Measurements from ENCODE around the gene CHD1L.

The CHD1L gene

DNA sequence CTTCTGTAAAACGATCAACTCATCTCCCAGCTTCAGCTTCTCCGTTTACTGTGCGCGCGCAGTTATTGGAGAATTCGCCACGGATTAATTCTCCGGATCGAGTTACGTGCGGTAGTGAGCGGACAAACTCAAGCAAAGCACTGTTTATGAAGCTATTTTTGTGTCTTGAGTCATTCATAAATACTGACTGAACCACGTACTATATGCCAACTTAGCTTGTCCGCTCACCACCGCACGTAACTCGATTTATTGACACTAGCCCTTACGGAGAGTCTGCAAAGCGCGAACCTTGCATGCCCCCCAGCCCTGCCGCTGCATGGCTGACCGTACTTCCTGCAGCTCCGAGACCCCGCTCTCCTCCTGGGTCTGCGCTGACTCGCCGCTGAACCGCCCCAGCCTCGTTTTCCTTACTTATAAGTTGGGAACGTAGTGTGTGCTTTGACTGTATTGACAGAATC is 773 bp downstream of the CHD1L start:
- H3K27ac ChIP-seq = peak overlapping the region; percentile 90
- TF ChIP-seq ZFX (IDR thresholded peaks at IDR 0.05; ENCODE audit: borderline replicate concordance) = no peak
- TF ChIP-seq, protein P1, sequence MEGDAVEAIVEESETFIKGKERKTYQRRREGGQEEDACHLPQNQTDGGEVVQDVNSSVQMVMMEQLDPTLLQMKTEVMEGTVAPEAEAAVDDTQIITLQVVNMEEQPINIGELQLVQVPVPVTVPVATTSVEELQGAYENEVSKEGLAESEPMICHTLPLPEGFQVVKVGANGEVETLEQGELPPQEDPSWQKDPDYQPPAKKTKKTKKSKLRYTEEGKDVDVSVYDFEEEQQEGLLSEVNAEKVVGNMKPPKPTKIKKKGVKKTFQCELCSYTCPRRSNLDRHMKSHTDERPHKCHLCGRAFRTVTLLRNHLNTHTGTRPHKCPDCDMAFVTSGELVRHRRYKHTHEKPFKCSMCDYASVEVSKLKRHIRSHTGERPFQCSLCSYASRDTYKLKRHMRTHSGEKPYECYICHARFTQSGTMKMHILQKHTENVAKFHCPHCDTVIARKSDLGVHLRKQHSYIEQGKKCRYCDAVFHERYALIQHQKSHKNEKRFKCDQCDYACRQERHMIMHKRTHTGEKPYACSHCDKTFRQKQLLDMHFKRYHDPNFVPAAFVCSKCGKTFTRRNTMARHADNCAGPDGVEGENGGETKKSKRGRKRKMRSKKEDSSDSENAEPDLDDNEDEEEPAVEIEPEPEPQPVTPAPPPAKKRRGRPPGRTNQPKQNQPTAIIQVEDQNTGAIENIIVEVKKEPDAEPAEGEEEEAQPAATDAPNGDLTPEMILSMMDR (IDR thresholded peaks at IDR 0.05) = no peak

DNA sequence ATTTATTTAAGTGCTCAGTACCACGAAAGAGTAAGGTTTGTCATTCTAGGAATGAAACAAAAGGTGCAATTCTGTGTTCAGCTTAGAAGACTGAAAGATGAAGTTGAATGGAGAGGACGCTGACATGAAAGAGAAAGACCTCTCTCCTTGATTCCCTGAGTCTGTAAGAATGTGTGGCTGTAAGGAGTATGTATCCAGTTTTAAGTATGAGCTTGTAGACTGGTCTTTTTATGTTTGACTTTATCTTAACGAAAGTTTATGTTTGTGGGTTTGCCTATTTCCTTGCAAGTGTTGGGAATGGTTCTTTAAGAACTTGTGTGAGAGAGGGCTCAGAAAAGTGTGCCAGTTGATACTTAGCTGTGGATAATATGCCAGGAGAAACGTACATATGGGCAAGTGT is 1.4 kb downstream of the CHD1L start:
- TF ChIP-seq, protein P1 (IDR thresholded peaks at IDR 0.05) = no peak
- TF ChIP-seq ZFX (IDR thresholded peaks at IDR 0.05; ENCODE audit: borderline replicate concordance) = no peak
- peak overlapping the region; percentile 90 for H3K27ac ChIP-seq

DNA sequence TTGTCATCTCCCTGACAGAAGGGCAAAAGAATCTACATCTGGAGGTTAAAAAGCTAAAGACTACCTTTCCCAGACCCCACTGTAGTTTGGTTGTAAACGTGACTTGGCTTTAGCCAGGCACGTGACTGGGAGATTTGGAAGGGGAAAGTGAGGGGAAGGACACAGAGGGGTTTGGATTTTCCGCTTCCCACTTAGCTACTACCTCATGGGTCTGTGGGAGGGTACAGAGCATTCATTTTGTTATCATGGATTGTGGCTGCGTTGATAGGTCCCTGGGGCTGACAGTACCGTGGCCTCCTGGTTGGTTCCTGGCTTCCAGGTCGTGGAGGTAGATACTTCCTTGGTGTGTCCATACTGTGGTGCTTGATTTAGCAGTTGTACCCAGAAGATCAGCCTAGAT is 2.6 kb downstream of the CHD1L start:
- TF ChIP-seq, protein P1 (IDR thresholded peaks at IDR 0.05) = no peak
- TF ChIP-seq ZFX (IDR thresholded peaks at IDR 0.05; ENCODE audit: borderline replicate concordance) = no peak
- no peak overlapping the region for H3K27ac ChIP-seq

DNA sequence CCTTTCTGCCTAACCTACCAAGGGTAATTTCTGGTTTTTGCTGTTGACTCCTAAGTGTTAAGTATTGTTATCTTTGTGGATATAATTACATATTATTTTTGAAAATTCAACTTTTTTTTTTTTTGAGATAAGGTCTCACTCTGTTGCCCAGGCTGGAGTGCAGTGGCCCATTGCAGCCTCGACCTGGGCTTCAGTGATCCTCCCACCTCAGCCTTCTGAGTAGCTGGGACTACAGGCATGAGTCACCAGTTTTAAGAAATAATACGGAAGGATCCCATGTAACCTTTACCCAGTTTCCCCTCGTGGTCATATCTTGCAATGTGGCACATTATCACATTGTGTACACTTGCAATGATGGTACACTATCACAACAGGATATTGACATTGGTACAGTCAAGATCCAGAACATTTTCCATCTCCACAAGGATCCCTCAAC is 3.1 kb downstream of the CHD1L start:
- no peak overlapping the region for H3K27ac ChIP-seq

DNA sequence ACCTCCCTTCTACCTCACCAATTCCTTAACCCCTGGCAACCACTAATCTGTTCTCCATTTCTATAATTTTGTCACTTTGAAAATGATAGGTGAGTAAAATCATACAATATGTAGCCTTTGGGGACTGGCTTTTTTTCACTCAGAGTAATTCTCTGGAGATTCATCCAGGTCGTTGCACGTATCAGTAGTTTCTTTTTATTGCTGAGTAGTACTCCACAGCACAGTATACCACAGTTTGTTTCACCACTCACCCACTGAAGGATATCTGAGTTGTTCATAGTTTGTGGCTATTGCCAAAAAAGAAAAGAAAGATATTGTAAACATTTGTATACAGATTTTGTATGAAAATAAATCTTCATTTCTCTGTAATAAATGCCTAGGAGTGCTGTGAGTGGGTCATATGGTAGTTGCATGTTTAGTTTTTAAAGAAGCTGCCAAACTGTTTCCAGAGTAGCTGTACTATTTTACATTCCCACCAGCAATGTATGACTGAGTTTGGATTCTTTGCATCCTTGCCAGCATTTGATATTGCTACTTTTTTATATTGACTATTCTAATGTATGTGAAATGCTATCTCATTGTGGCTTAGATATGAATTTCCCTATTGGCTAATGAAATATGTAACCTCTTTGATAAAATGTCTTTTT is 3.7 kb downstream of the CHD1L start:
- no peak overlapping the region for H3K27ac ChIP-seq
- no peak for TF ChIP-seq ZFX (IDR thresholded peaks at IDR 0.05; ENCODE audit: borderline replicate concordance)
- TF ChIP-seq, protein P1 (IDR thresholded peaks at IDR 0.05) = no peak

More for the DNA sequence above, 3.1 kb downstream of the CHD1L start:
- TF ChIP-seq ZFX (IDR thresholded peaks at IDR 0.05; ENCODE audit: borderline replicate concordance) = no peak
- TF ChIP-seq, protein P1 (IDR thresholded peaks at IDR 0.05) = no peak

DNA sequence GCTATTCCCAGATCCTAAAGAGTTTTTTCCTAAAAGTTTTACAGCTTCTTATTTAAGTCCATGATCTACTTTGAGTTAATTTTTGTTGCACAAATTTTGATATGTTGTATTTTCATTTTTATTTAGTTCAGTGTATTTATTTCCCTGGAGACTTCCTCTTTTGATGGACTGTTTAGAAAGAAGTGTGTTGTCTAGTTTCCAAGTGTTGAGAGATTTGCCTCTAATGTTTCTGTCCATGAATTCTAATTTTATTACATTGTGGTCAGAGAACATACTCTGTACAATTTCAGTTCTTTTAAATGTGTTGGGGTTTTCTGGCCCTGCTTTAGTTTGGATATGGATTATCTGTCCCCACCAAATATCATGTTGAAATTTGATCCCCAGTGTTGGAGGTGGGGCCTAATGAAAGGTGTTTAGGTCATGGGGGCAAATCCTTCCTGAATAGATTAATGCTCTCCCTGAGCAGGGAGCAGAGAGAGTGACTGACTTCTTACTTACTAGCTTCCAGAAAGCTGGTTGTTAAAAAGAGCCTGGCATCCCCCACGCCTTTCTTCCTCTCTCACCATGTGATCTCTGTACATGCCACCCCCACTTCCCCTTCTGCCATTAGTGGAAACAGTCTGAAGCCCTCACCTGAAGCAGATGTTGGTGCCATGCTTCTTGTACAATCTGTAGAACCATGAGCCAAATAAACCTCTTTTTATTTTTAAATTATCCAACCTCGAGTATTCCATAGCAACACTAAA is 4.6 kb downstream of the CHD1L start:
- TF ChIP-seq, protein P1 (IDR thresholded peaks at IDR 0.05) = no peak
- no peak for TF ChIP-seq ZFX (IDR thresholded peaks at IDR 0.05; ENCODE audit: borderline replicate concordance)
- H3K27ac ChIP-seq = no peak overlapping the region

DNA sequence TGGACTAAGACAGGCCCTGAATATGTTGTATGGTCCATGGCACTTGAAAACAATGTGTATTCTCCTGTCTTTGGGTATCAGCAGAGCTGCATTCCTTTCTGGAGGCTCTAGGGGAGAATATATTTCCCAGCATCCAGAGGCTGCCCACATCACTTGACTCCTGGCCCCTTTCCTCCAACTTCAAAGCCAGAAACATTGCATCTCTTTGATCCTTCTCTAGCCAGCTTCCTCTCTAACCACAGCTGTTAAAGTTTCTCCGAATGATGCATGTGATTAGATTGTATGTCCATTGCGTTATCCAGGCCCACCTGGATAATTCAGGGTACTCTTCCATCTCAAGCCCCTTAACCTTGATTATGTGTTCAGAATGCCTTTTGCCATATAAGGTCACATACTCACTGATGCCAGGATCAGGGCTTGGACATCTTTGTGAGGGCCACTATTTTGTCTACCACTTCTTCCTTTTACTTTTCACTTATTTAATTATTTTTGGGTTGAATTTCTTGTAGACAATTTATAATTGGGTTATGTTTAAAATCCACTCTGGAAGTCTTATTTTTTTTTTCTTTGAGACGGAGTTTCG is 5.3 kb downstream of the CHD1L start:
- no peak overlapping the region for H3K27ac ChIP-seq
- no peak for TF ChIP-seq ZFX (IDR thresholded peaks at IDR 0.05; ENCODE audit: borderline replicate concordance)
- TF ChIP-seq, protein P1 (IDR thresholded peaks at IDR 0.05) = no peak
